ENCODE data around the gene STRN. TPM values are rescaled to one million over a fixed set of nuclear protein-coding genes. Genes with fewer than 3 reads are reported as not detected.
"Not testable (repeated sequence)": the region's sequence is repeated elsewhere in the genome, so short reads cannot be mapped to it uniquely, and the experiment has no call there.

Gene STRN
- total RNA-seq, 1 donor from 2014 or later = 19.2 TPM

DNA sequence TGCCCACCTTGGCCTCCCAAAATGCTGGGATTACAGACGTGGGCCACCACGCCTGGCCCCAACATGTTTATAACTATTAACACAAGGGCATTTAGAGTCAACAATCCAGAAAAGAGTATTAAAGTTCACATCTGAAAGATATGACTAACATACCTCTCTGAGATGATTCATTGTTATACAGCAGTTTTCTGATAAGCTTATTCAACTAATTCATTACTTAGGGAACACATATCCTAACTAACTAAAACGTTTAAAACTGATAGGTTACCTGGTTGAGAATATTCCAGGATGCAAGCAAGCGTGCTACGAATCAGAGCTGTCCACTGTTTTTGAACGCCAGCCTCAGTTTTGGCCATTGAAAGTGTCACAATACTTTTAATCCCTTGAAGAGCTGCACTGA, 34.0 kb upstream of the STRN start:
- no peak for FAIRE-seq
- Histone ChIP-seq H3K36me3 (ENCODE audit: control insufficient read depth, insufficient read depth, low read length) (peaks cover 3% of the 10 kb centered on the region), H3K27me3 (ENCODE audit: control insufficient read depth, insufficient read depth, low read length) (no peaks in the 10 kb centered on the region), H3K4me3 (ENCODE audit: low read depth, low read length) (no peak overlapping the region)
- TF ChIP-seq, protein P1, sequence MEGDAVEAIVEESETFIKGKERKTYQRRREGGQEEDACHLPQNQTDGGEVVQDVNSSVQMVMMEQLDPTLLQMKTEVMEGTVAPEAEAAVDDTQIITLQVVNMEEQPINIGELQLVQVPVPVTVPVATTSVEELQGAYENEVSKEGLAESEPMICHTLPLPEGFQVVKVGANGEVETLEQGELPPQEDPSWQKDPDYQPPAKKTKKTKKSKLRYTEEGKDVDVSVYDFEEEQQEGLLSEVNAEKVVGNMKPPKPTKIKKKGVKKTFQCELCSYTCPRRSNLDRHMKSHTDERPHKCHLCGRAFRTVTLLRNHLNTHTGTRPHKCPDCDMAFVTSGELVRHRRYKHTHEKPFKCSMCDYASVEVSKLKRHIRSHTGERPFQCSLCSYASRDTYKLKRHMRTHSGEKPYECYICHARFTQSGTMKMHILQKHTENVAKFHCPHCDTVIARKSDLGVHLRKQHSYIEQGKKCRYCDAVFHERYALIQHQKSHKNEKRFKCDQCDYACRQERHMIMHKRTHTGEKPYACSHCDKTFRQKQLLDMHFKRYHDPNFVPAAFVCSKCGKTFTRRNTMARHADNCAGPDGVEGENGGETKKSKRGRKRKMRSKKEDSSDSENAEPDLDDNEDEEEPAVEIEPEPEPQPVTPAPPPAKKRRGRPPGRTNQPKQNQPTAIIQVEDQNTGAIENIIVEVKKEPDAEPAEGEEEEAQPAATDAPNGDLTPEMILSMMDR (IDR thresholded peaks at IDR 0.05; ENCODE audit: insufficient read depth, low read length, severe bottlenecking) = no peak
- peak; percentile 78 for DNase-seq (ENCODE audit: low read depth)

DNA sequence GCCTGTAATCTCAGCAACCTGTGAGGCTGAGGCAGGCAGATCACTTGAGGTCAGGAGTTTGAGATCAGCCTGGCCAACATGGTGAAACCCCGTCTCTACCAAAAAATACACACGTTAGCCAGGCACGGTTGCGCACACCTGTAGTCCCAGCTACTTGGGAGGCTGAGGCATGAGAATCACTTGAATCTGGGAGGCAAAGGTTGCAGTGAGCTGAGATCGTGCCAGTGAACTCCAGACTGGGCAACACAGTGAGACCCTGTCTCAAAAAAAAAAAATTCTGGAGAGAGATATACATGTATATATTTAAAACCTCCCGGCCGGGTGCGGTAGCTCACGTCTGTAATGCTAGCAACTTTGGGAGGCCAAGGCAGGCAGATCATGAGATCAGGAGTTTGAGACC, 33.1 kb upstream of the STRN start:
- H3K4me3 ChIP-seq (ENCODE audit: low read depth, low read length); H3K36me3 ChIP-seq (ENCODE audit: control insufficient read depth, insufficient read depth, low read length); DNase-seq (ENCODE audit: low read depth); H3K27me3 ChIP-seq (ENCODE audit: control insufficient read depth, insufficient read depth, low read length); FAIRE-seq: not testable (repeated sequence)

DNA sequence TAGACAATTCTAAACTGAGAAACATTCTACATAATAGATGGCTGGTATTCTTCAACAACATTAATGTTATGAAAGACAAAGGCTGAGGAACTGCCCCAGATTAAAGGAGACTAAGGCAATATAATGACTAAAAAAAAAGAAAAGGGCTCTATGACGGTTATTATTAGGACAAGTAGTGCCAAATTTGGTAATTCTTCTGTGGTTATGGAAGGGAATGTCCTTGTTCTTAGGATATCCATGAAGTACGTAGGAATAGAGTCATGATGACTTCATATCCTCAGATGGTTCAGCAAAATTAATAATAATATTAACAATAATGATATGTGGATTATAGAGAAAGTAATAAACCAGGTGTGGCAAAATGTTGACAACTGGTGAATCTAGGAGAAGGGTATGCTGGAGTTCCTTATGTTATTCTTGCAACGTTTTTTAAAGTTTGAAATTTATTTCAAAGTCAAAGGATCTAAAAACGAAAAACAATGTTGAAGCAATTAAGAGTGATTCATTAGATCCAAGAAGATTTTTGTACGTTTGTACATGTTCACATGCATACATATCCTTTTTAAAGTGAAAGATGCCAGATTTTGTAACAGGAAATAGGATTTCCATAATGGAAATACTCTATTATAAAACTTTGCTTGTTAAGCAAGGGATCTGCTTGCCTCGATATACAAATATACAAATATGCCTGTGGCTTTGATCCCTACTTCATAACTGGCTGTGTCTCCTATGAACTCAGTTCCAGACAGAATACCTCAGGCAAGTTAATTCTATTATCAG, 27.7 kb upstream of the STRN start:
- Histone ChIP-seq H3K27me3 (ENCODE audit: control insufficient read depth, insufficient read depth, low read length) (no peaks in the 10 kb centered on the region), H3K36me3 (ENCODE audit: control insufficient read depth, insufficient read depth, low read length) (no peaks in the 10 kb centered on the region), H3K4me3 (ENCODE audit: low read depth, low read length) (no peak overlapping the region)
- FAIRE-seq (no peak), DNase-seq (ENCODE audit: low read depth) (no peak)
- TF ChIP-seq, protein P1 (IDR thresholded peaks at IDR 0.05; ENCODE audit: insufficient read depth, low read length, severe bottlenecking) = no peak

DNA sequence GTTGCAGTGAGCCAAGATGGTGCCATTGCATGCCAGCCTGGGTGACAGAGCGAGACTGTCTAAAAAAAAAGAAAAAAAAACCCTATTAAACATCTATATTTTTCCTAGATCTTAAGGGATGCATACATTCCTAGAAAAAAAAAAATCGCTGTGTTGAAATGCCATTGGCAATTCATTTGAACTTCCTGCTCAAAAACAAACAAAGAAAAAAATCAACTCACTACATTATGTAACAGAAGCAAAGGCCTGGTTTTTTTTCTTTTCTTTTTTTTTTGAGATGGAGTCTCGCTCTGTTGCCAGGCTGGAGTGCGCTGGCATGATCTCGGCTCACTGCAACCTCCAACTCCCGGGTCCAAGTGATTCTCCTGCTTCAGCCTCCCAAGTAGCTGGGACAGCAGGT, 21.7 kb upstream of the STRN start:
- DNase-seq (ENCODE audit: low read depth) (no peak), FAIRE-seq (no peak)
- Histone ChIP-seq H3K27me3 (ENCODE audit: control insufficient read depth, insufficient read depth, low read length) (no peaks in the 10 kb centered on the region), H3K36me3 (ENCODE audit: control insufficient read depth, insufficient read depth, low read length) (no peaks in the 10 kb centered on the region), H3K4me3 (ENCODE audit: low read depth, low read length) (no peak overlapping the region)
- TF ChIP-seq, protein P1 (IDR thresholded peaks at IDR 0.05; ENCODE audit: insufficient read depth, low read length, severe bottlenecking) = no peak

DNA sequence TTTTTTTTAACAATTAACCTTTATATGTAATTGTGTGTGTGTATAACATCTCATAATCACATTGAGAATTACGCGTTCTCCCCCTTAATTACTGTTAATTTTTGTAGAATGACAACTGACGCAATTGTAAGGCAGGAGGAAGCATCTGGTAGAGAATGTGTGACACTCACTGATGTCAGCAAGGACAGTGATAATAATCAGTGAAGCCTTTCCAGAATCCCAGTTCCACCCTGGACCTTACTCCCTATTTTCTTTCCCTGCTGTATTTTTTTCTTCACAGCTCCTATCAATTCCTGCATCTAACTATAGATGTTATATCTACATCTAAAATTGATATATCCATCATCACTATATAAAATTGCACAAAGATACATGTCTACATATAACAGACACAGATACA, 16.1 kb upstream of the STRN start:
- FAIRE-seq (no peak), DNase-seq (ENCODE audit: low read depth) (no peak)
- H3K4me3 ChIP-seq (ENCODE audit: low read depth, low read length) = no peak overlapping the region
- H3K27me3 ChIP-seq (ENCODE audit: control insufficient read depth, insufficient read depth, low read length) = no peaks in the 10 kb centered on the region
- TF ChIP-seq, protein P1 (IDR thresholded peaks at IDR 0.05; ENCODE audit: insufficient read depth, low read length, severe bottlenecking) = no peak
- no peaks in the 10 kb centered on the region for H3K36me3 ChIP-seq (ENCODE audit: control insufficient read depth, insufficient read depth, low read length)

DNA sequence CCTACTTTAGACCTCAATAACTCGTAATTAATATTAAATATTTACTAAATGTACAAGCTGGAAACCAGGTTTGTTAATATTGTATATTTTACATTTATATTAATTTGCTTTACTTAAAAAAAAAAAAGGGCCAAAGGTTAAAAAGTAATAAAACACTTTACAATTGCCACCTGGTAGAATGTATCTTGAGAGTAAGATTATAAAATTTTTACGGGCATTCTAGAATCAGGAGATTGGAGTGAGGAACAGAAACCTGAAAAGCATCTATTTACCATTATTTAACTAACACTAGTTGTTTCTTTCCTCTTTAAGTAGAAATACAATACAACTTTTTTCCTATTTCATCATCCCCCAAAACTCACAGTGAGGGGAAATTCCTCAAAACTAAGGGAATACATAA, 15.6 kb upstream of the STRN start:
- H3K27me3 ChIP-seq (ENCODE audit: control insufficient read depth, insufficient read depth, low read length) = no peaks in the 10 kb centered on the region
- no peaks in the 10 kb centered on the region for H3K36me3 ChIP-seq (ENCODE audit: control insufficient read depth, insufficient read depth, low read length)
- no peak for FAIRE-seq

DNA sequence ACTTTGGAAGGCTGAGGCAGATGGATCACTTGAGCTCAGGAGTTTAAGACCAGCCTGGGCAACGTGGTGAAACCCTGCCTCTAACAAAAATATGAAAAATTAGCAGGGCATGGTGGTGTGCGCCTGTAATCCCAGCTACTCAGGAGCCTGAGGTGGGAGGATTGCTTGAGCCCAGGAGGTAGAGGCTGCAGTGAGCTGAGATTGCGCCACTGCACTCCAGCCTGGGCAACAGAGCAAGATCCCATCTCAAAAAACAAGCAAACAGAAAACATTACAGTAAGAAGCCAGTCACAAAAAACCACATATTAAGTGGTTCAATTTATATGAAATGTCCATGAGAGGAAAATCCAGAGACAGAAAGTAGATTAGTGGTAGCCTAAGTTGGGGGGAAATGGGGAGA, 12.7 kb upstream of the STRN start:
- not testable (repeated sequence) for DNase-seq (ENCODE audit: low read depth); H3K36me3 ChIP-seq (ENCODE audit: control insufficient read depth, insufficient read depth, low read length); H3K4me3 ChIP-seq (ENCODE audit: low read depth, low read length); FAIRE-seq; H3K27me3 ChIP-seq (ENCODE audit: control insufficient read depth, insufficient read depth, low read length)

More for the DNA sequence above, 15.6 kb upstream of the STRN start:
- no peak for DNase-seq (ENCODE audit: low read depth)
- no peak overlapping the region for H3K4me3 ChIP-seq (ENCODE audit: low read depth, low read length)
- TF ChIP-seq, protein P1 (IDR thresholded peaks at IDR 0.05; ENCODE audit: insufficient read depth, low read length, severe bottlenecking) = no peak
